HepG2 (cell line): Measurements from ENCODE around the gene ZNF367. TPM values are rescaled to one million over a fixed set of nuclear protein-coding genes. Genes with fewer than 3 reads are reported as not detected.

Experiments used
- ARNTL ChIP-seq: sonication (generic); formaldehyde crosslinking; IDR thresholded peaks from 2 replicates; pipeline ENCODE4 v1.4.0; 2020; ENCODE audit warnings: mild to moderate bottlenecking, missing genetic modification reagents
- BRF2 ChIP-seq: sonication (generic); formaldehyde crosslinking; IDR thresholded peaks from 2 replicates; pipeline ENCODE4 v1.8.1; 2022; ENCODE audit warnings: mild to moderate bottlenecking, missing genetic modification reagents
- CREB1 ChIP-seq, 2 experiments: fragments of 450-650 bp in 1 of 2; IDR thresholded peaks; 2 replicates each; pipeline ENCODE4 v1.6.1; 2016 to 2017; ENCODE audit warnings: control low read depth in 1 of 2, mild to moderate bottlenecking in 1 of 2, missing compliant biosample characterization in 1 of 2, missing genetic modification characterization in 1 of 2
- FUBP1 ChIP-seq: sonication (generic); formaldehyde crosslinking; IDR thresholded peaks from 2 replicates; pipeline ENCODE4 v1.5.1; 2020; ENCODE audit warnings: missing genetic modification reagents, mild to moderate bottlenecking, borderline replicate concordance
- HMG20B ChIP-seq: conservative IDR thresholded peaks from 2 replicates; pipeline ENCODE4 v1.6.1; 2016; ENCODE audit warnings: missing genetic modification reagents, missing compliant biosample characterization
- MED1 ChIP-seq: sonication (generic); formaldehyde crosslinking; IDR thresholded peaks from 2 replicates; pipeline ENCODE4 v1.4.0; 2020; ENCODE audit warnings: missing genetic modification reagents
- NFIB ChIP-seq: sonication (generic); formaldehyde crosslinking; IDR thresholded peaks from 2 replicates; pipeline ENCODE4 v1.9.0; 2021; ENCODE audit warnings: missing genetic modification reagents, mild to moderate bottlenecking, borderline replicate concordance
- NFYB ChIP-seq: sonication (generic); formaldehyde crosslinking; IDR thresholded peaks from 2 replicates; pipeline ENCODE4 v1.4.0; 2020; ENCODE audit warnings: missing genetic modification reagents
- PHF20 ChIP-seq: sonication (generic); formaldehyde crosslinking; IDR thresholded peaks from 2 replicates; pipeline ENCODE4 v1.5.0; 2020; ENCODE audit warnings: mild to moderate bottlenecking, missing genetic modification reagents
- RCOR2 ChIP-seq: IDR thresholded peaks from 2 replicates; pipeline ENCODE4 v1.6.1; 2016; ENCODE audit warnings: missing biosample characterization, missing genetic modification reagents
- SAP130 ChIP-seq: IDR thresholded peaks from 2 replicates; pipeline ENCODE4 v1.6.1; 2016; ENCODE audit warnings: low read depth
- SMARCE1 ChIP-seq: fragments of 450-650 bp; IDR thresholded peaks from 2 replicates; pipeline ENCODE4 v1.6.1; 2017; ENCODE audit warnings: borderline replicate concordance
- SP140L ChIP-seq: sonication (generic); formaldehyde crosslinking; IDR thresholded peaks from 2 replicates; pipeline ENCODE4 v1.4.0; 2020; ENCODE audit warnings: missing genetic modification reagents, borderline replicate concordance
- ZBTB3 ChIP-seq: sonication (generic); formaldehyde crosslinking; IDR thresholded peaks from 2 replicates; pipeline ENCODE4 v1.4.0; 2020; ENCODE audit warnings: low read depth, mild to moderate bottlenecking, moderate library complexity, missing genetic modification reagents, borderline replicate concordance
- ZBTB44 ChIP-seq: sonication (generic); formaldehyde crosslinking; IDR thresholded peaks from 2 replicates; pipeline ENCODE4 v1.4.0; 2020; ENCODE audit warnings: missing genetic modification reagents
- ZEB1 ChIP-seq: IDR thresholded peaks from 2 replicates; pipeline ENCODE4 v1.6.1; 2012; ENCODE audit warnings: mild to moderate bottlenecking, low read depth, inconsistent platforms; ENCODE audit not compliant: insufficient replicate concordance
- ZNF180 ChIP-seq: sonication (generic); formaldehyde crosslinking; IDR thresholded peaks from 2 replicates; pipeline ENCODE4 v1.4.0; 2020; ENCODE audit warnings: low read depth, missing genetic modification reagents, borderline replicate concordance
- ZNF276 ChIP-seq: sonication (generic); formaldehyde crosslinking; IDR thresholded peaks from 2 replicates; pipeline ENCODE4 v1.4.0; 2020; ENCODE audit warnings: mild to moderate bottlenecking, low read depth, missing genetic modification reagents
- ZNF451 ChIP-seq: sonication (generic); formaldehyde crosslinking; IDR thresholded peaks from 2 replicates; pipeline ENCODE4 v1.5.0; 2020; ENCODE audit warnings: mild to moderate bottlenecking, missing genetic modification reagents
- ZNF557 ChIP-seq: sonication (generic); formaldehyde crosslinking; IDR thresholded peaks from 2 replicates; pipeline ENCODE4 v1.4.0; 2020; ENCODE audit warnings: missing genetic modification reagents
- ZUFSP ChIP-seq: sonication (generic); formaldehyde crosslinking; IDR thresholded peaks from 2 replicates; pipeline ENCODE4 v1.9.0; 2021; ENCODE audit warnings: missing genetic modification reagents, mild to moderate bottlenecking, borderline replicate concordance
- polyA plus RNA-seq, 8 experiments: library from polyadenylated mRNA; depleted of rRNA in 3 of 8; stranded (reverse) in 7 of 8; unstranded in 1 of 8; fragments of >200 nt; fragmentation: Illumina TruSeq in 4 of 8; extraction: Trizol in 4 of 8; gene quantifications; 2 replicates each; pipeline versions ENCODE4 v1.2.1 to v1.2.3, GENCODE V29; 2011 to 2016; ENCODE audit warnings: low read depth in 4 of 8, missing spikeins in 1 of 8, mixed read lengths in 1 of 8; ENCODE audit not compliant: insufficient read depth in 1 of 8
- total RNA-seq, 5 experiments: library from RNA; depleted of rRNA; stranded (reverse); fragments of >200 nt; fragmentation: Illumina TruSeq; extraction: Trizol; gene quantifications; 2 replicates each; pipeline ENCODE4 v1.2.3, GENCODE V29; 2016; ENCODE audit warnings: low read depth in 1 of 5

Gene ZNF367
- total and polyA plus RNA-seq, 2 of the 13 experiments (the other 11 are each of a cell fraction or from before 2014, with no cell fraction given), result 2.9 to 7.7 TPM

- TF ChIP-seq ZNF557 (CRISPR knock-in tag) (no peak), ARNTL (CRISPR knock-in tag) (no peak), FUBP1 (CRISPR knock-in tag) (no peak), ZBTB44 (CRISPR knock-in tag) (no peak), ZBTB3 (no peak), HMG20B (CRISPR knock-in tag) (no peak), SAP130 (CRISPR knock-in tag) (peak; percentile 93), SMARCE1 (no peak), MED1 (peak; percentile 63), CREB1 (IDR thresholded peaks at IDR 0.05) (peak; percentile 67), CREB1 (CRISPR knock-in tag; IDR thresholded peaks at IDR 0.05) (no peak; the same call in none of the 2 replicates), ZNF276 (CRISPR knock-in tag) (no peak), SP140L (CRISPR knock-in tag) (no peak), RCOR2 (CRISPR knock-in tag) (no peak), ZNF451 (CRISPR knock-in tag) (no peak), BRF2 (CRISPR knock-in tag) (no peak; the same call in 1 of the 2 replicates), NFYB (CRISPR knock-in tag) (peak; percentile 96), PHF20 (CRISPR knock-in tag) (no peak; the same call in 1 of the 2 replicates), ZUFSP (CRISPR knock-in tag) (no peak), NFIB (0 out of 2 replicates have a peak, but pooled peaks have one; percentile 23), ZNF180 (CRISPR knock-in tag) (no peak), ZEB1 (no peak)
These were observed at the start of gene ZNF367 (continued) for GRCh38 chr9:96418083-96418919.
